ENCODE data around the gene PTPRT. TPM values are rescaled to one million over a fixed set of nuclear protein-coding genes. Genes with fewer than 3 reads are reported as not detected.

PTPRT gene
- total RNA-seq, 1 experiment from 2014 or later, result not detected

DNA sequence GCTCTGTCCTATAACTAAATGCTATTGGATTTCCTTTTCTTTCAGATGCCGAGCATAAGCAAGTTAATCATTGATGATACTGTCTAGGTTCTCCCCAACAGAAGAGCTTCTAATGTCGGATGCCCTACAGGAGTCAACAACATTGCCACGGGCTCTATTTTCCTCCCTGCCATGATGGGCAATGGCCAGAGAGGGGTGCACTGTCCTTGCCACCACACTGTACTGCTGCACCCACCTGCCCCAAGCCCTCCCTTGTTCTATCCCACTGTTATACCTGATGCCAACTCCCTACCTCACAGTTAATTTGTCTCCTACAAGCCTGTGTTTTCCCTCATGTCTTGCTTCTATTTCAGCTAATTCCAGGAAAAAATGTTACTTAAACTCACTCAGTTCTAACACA, 797.9 kb downstream of the PTPRT start:
- POLR2A ChIA-PET, result no interaction called here
- intact Hi-C loops (cut with micrococcal nuclease), result no loop called here
- Histone ChIP-seq H3K79me2 (ENCODE audit: insufficient read depth, low read length) (no peaks in the 10 kb centered on the region), H3K4me1 (ENCODE audit: control insufficient read depth in 1 of 2, insufficient read depth in 2 of 2, low read length in 2 of 2) (no peaks in the 10 kb centered on the region), H3K27ac (ENCODE audit: low read depth, low read length) (no peak overlapping the region), H3K27me3 (ENCODE audit: insufficient read depth, low read length) (no peaks in the 10 kb centered on the region), H3K4me2 (ENCODE audit: low read length) (no peak overlapping the region), H3K4me3 (replicated peaks in 1 of 2; ENCODE audit: low read depth in 1 of 2, low read length in 2 of 2) (no peak overlapping the region), H3K9ac (ENCODE audit: low read length) (no peak overlapping the region), H2AFZ (ENCODE audit: low read depth, low read length, poor library complexity, severe bottlenecking) (no peak overlapping the region), H3K9me3 (ENCODE audit: control insufficient read depth in 1 of 2, insufficient read depth in 1 of 2, low read depth in 1 of 2, low read length in 2 of 2) (peaks cover 4 to 5% of the 10 kb centered on the region in 2 experiments; a peak in 2 of 4 replicates), H3K36me3 (ENCODE audit: control insufficient read depth in 1 of 2, insufficient read depth in 2 of 2, low read length in 2 of 2) (no peaks in the 10 kb centered on the region), H4K20me1 (ENCODE audit: insufficient read depth) (no peaks in the 10 kb centered on the region), H3K9me2 (ENCODE audit: insufficient read depth) (no peaks in the 10 kb centered on the region)
- RAD21 ChIA-PET (ENCODE audit: low non-redundant PET in 1 of 2, low total read pairs in 2 of 2, uncharacterized antibody in 2 of 2, unreplicated experiment in 2 of 2), result no interaction called here
- ATAC-seq, result no peak
- no peak for DNase-seq (ENCODE audit: low read depth, low spot score)
- no peak for TF ChIP-seq ZNF274 (IDR thresholded peaks at IDR 0.05; ENCODE audit: low read depth, low read length)
- no TSS peak for BruUV-seq (replicated peaks)
- CTCF ChIA-PET, result no interaction called here

DNA sequence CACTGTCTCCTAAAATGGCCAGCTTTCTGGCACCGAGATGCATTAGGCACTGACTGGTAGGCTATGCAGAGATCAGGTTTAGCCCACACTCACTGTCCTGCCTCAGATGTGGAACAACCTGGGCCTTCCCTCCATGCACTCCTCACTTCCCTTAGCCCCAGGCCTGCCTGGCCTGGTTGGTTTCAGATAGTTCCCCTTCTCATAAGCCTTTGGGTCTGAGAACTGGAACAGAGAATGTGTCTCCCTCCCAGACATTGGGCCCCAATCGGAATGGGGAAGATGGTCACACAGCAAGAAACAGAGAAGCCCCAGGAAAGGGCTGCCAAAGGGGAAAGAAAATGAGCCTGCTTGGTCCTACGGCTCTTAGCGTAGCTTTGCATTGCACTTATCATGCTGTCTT, 809.4 kb downstream of the PTPRT start:
- Histone ChIP-seq H3K4me3 (replicated peaks in 1 of 2; ENCODE audit: low read depth in 1 of 2, low read length in 2 of 2) (no peak overlapping the region), H3K4me1 (ENCODE audit: control insufficient read depth in 1 of 2, insufficient read depth in 2 of 2, low read length in 2 of 2) (no peaks in the 10 kb centered on the region), H3K9me2 (ENCODE audit: insufficient read depth) (no peaks in the 10 kb centered on the region), H3K9ac (ENCODE audit: low read length) (no peak overlapping the region), H3K27me3 (ENCODE audit: insufficient read depth, low read length) (no peaks in the 10 kb centered on the region), H4K20me1 (ENCODE audit: insufficient read depth) (no peaks in the 10 kb centered on the region), H3K9me3 (ENCODE audit: control insufficient read depth in 1 of 2, insufficient read depth in 1 of 2, low read depth in 1 of 2, low read length in 2 of 2) (peaks cover 10 to 50% of the 10 kb centered on the region in 2 experiments; a peak in 2 of 4 replicates), H3K36me3 (ENCODE audit: control insufficient read depth in 1 of 2, insufficient read depth in 2 of 2, low read length in 2 of 2) (no peaks in the 10 kb centered on the region), H3K27ac (ENCODE audit: low read depth, low read length) (no peak overlapping the region), H3K4me2 (ENCODE audit: low read length) (no peak overlapping the region), H2AFZ (ENCODE audit: low read depth, low read length, poor library complexity, severe bottlenecking) (no peak overlapping the region), H3K79me2 (ENCODE audit: insufficient read depth, low read length) (no peaks in the 10 kb centered on the region)
- intact Hi-C loops (cut with micrococcal nuclease), result no loop called here
- DNase-seq (ENCODE audit: low read depth, low spot score) (no peak), ATAC-seq (no peak)
- RAD21 ChIA-PET (ENCODE audit: low non-redundant PET in 1 of 2, low total read pairs in 2 of 2, uncharacterized antibody in 2 of 2, unreplicated experiment in 2 of 2), result no interaction called here
- CTCF ChIA-PET, result no interaction called here
- POLR2A ChIA-PET, result no interaction called here
- BruUV-seq (replicated peaks), result no TSS peak
- TF ChIP-seq SP1 (IDR thresholded peaks at IDR 0.05; ENCODE audit: low read depth) (no peak), ZNF274 (IDR thresholded peaks at IDR 0.05; ENCODE audit: low read depth, low read length) (no peak), JUND (IDR thresholded peaks at IDR 0.05) (no peak), ELF1 (IDR thresholded peaks at IDR 0.05; ENCODE audit: borderline replicate concordance, low read depth) (no peak), FOSL1 (IDR thresholded peaks at IDR 0.05; ENCODE audit: low read depth) (no peak), POLR2AphosphoS5 (IDR thresholded peaks at IDR 0.05; ENCODE audit: low read depth, low read length) (no peak), CBX3 (IDR thresholded peaks at IDR 0.05; ENCODE audit: low read depth) (no peak), EZH2phosphoT487 (IDR thresholded peaks at IDR 0.05; ENCODE audit: borderline replicate concordance) (no peak), SIN3A (IDR thresholded peaks at IDR 0.05; ENCODE audit: low read depth) (no peak), POLR2A (IDR thresholded peaks at IDR 0.05; ENCODE audit: borderline replicate concordance, extremely low read depth, insufficient read depth, insufficient read length) (no peak), CEBPB (IDR thresholded peaks at IDR 0.05; ENCODE audit: low read depth) (no peak)
- TF ChIP-seq, protein P1, sequence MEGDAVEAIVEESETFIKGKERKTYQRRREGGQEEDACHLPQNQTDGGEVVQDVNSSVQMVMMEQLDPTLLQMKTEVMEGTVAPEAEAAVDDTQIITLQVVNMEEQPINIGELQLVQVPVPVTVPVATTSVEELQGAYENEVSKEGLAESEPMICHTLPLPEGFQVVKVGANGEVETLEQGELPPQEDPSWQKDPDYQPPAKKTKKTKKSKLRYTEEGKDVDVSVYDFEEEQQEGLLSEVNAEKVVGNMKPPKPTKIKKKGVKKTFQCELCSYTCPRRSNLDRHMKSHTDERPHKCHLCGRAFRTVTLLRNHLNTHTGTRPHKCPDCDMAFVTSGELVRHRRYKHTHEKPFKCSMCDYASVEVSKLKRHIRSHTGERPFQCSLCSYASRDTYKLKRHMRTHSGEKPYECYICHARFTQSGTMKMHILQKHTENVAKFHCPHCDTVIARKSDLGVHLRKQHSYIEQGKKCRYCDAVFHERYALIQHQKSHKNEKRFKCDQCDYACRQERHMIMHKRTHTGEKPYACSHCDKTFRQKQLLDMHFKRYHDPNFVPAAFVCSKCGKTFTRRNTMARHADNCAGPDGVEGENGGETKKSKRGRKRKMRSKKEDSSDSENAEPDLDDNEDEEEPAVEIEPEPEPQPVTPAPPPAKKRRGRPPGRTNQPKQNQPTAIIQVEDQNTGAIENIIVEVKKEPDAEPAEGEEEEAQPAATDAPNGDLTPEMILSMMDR (IDR thresholded peaks at IDR 0.05 in 2 of 3, conservative IDR thresholded peaks at IDR 0.05 in 1 of 3; ENCODE audit: borderline replicate concordance in 1 of 3, insufficient read depth in 1 of 3, low read depth in 2 of 3, low read length in 2 of 3), result no peak
- TF ChIP-seq, protein P2, sequence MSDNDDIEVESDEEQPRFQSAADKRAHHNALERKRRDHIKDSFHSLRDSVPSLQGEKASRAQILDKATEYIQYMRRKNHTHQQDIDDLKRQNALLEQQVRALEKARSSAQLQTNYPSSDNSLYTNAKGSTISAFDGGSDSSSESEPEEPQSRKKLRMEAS (IDR thresholded peaks at IDR 0.05), result no peak

Measured in HCT116 (cell line).